NT2/D1 (cell line): ENCODE data around the gene IL3.

Source experiments
- DNase-seq: peaks from one replicate; pipeline ENCODE4 v3.0.0-alpha.2; 2011; ENCODE audit warnings: low read depth, low spot score
- H3K27me3 ChIP-seq: 2 replicates; pipeline ENCODE4 v1.6.0; 2011; ENCODE audit warnings: mild to moderate bottlenecking; ENCODE audit not compliant: insufficient read length, insufficient read depth
- H3K36me3 ChIP-seq: 2 replicates; pipeline ENCODE4 v1.6.1; 2011; ENCODE audit warnings: mild to moderate bottlenecking, low read length, mixed read lengths; ENCODE audit not compliant: insufficient read depth, insufficient read length
- H3K4me1 ChIP-seq: 2 replicates; pipeline ENCODE4 v1.5.1; 2011; ENCODE audit not compliant: insufficient read depth, insufficient read length
- H3K4me3 ChIP-seq: 2 replicates; pipeline ENCODE4 v1.5.1; 2011; ENCODE audit warnings: low read depth; ENCODE audit not compliant: insufficient read length
- H3K9ac ChIP-seq: 2 replicates; pipeline ENCODE4 v1.6.0; 2011; ENCODE audit warnings: low read depth; ENCODE audit not compliant: insufficient read length
- H3K9me3 ChIP-seq: 2 replicates; pipeline ENCODE4 v1.5.1; 2011; ENCODE audit warnings: mild to moderate bottlenecking, low read length; ENCODE audit not compliant: insufficient read depth
- SUZ12 ChIP-seq: IDR thresholded peaks from 2 replicates; pipeline ENCODE4 v1.6.1; 2011; ENCODE audit not compliant: insufficient read length, insufficient read depth; ENCODE audit errors: extremely low read depth
- YY1 ChIP-seq: IDR thresholded peaks from 2 replicates; pipeline ENCODE4 v1.6.1; 2011; ENCODE audit not compliant: insufficient read length, insufficient read depth
- ZNF274 ChIP-seq: IDR thresholded peaks from 2 replicates; pipeline ENCODE4 v1.6.1; 2011; ENCODE audit warnings: mild to moderate bottlenecking, low read depth, low read length

The IL3 gene

GRCh38 chr5:132099076-132099748, 38.8 kb downstream of the IL3 start:
- H3K27me3 ChIP-seq = no peaks in the 10 kb centered on the region
- H3K4me1 ChIP-seq = no peaks in the 10 kb centered on the region
- no peak overlapping the region for H3K9ac ChIP-seq
- no peak overlapping the region for H3K4me3 ChIP-seq
- no peak for DNase-seq
- no peaks in the 10 kb centered on the region for H3K36me3 ChIP-seq
- H3K9me3 ChIP-seq = no peaks in the 10 kb centered on the region
- TF ChIP-seq ZNF274 (no peak), YY1 (no peak), SUZ12 (no peak)

GRCh38 chr5:132099905-132100304, 39.5 kb downstream of the IL3 start:
- no peak overlapping the region for H3K4me3 ChIP-seq
- H3K9me3 ChIP-seq = no peaks in the 10 kb centered on the region
- H3K27me3 ChIP-seq = no peaks in the 10 kb centered on the region
- no peak for DNase-seq
- H3K9ac ChIP-seq = no peak overlapping the region
- TF ChIP-seq ZNF274 (no peak), SUZ12 (no peak), YY1 (no peak)
- no peaks in the 10 kb centered on the region for H3K36me3 ChIP-seq
- H3K4me1 ChIP-seq = no peaks in the 10 kb centered on the region

- no peaks in the 10 kb centered on the region for H3K4me1 ChIP-seq
- TF ChIP-seq YY1 = no peak
- no peak for TF ChIP-seq ZNF274
- TF ChIP-seq SUZ12 = no peak
- H3K9me3 ChIP-seq = no peaks in the 10 kb centered on the region
- H3K4me3 ChIP-seq = no peak overlapping the region
- DNase-seq = no peak
- H3K9ac ChIP-seq = no peak overlapping the region
- no peaks in the 10 kb centered on the region for H3K36me3 ChIP-seq
- H3K27me3 ChIP-seq = no peaks in the 10 kb centered on the region
These were observed 40.3 kb downstream of the IL3 start for GRCh38 chr5:132100672-132101261.

GRCh38 chr5:132101385-132101880, 41.0 kb downstream of the IL3 start:
- DNase-seq = no peak
- TF ChIP-seq SUZ12 (no peak), ZNF274 (no peak), YY1 (no peak)
- Histone ChIP-seq H3K4me3 (no peak overlapping the region), H3K27me3 (no peaks in the 10 kb centered on the region), H3K4me1 (no peaks in the 10 kb centered on the region), H3K9ac (no peak overlapping the region), H3K9me3 (no peaks in the 10 kb centered on the region), H3K36me3 (no peaks in the 10 kb centered on the region)

GRCh38 chr5:132102101-132102701, 41.7 kb downstream of the IL3 start:
- H3K36me3 ChIP-seq = no peaks in the 10 kb centered on the region
- no peaks in the 10 kb centered on the region for H3K4me1 ChIP-seq
- H3K9me3 ChIP-seq = no peaks in the 10 kb centered on the region
- H3K9ac ChIP-seq = no peak overlapping the region
- H3K27me3 ChIP-seq = no peaks in the 10 kb centered on the region
- TF ChIP-seq YY1 (no peak), ZNF274 (no peak), SUZ12 (no peak)
- H3K4me3 ChIP-seq = no peak overlapping the region
- DNase-seq = no peak

DNA sequence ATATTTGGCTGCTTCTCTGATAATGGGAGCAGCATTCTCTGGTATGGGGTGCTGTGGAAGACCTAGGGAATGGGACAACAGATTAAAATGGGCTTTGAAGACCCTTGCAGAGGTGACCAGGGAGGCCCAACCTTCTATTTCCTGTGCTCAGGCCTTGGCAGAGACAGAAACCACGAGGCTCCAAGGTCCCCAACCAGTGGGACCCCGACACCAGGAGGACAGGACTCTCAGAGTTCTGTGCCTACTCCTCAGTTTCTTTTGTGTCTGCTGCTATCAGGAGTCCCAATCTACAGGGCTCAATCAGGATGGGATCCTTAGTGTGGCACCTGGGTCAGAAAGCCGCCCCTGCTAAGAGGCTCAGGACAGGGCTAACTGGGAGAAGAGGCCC, 42.5 kb downstream of the IL3 start:
- Histone ChIP-seq H3K9ac (no peak overlapping the region), H3K36me3 (no peaks in the 10 kb centered on the region), H3K9me3 (no peaks in the 10 kb centered on the region), H3K27me3 (no peaks in the 10 kb centered on the region), H3K4me3 (no peak overlapping the region), H3K4me1 (no peaks in the 10 kb centered on the region)
- DNase-seq = no peak
- TF ChIP-seq YY1 (no peak), SUZ12 (no peak), ZNF274 (no peak)

DNA sequence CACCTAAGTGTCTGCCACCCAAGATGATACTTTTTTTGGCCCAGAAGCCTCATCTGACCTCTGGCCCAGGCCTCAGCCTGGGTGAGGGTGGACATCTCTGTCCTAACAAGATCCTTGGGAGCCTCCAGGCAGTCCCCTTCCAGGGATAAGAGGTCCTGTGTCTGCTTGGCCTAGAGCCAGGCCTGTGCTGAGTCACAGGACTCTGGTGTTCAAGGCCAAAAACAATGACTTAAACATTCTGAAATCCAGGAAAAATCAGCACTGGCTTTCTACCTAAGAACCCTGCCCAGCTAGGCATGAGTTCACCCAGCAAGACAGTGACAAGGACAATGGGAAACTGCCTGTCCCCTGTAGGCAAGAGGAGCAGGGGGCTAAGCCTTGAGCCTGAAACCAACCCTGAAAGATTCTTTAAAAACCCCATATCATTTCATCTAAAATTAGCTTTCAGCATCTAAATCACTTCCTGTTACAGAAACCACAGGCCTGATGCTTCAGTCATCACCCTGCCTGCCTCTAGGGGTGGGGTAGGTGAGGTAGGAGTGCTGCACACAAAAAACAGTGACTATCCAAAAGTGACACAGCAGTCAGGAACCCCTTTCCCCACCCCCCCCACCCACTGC, 43.0 kb downstream of the IL3 start:
- no peak overlapping the region for H3K9ac ChIP-seq
- no peaks in the 10 kb centered on the region for H3K9me3 ChIP-seq
- TF ChIP-seq SUZ12 (no peak), ZNF274 (no peak), YY1 (no peak)
- H3K36me3 ChIP-seq = no peaks in the 10 kb centered on the region
- H3K4me3 ChIP-seq = no peak overlapping the region
- H3K4me1 ChIP-seq = no peaks in the 10 kb centered on the region
- DNase-seq = no peak
- H3K27me3 ChIP-seq = no peaks in the 10 kb centered on the region
